Kidney tubule cell (primary cell): ENCODE results near the gene ASTN1.
A peak's percentile ranks its signal among the peaks of the same experiment; 100 is the strongest.

ENCODE experiments used
- DNase-seq: peaks from one replicate; pipeline ENCODE4 v3.0.0-alpha.2; 2018; ENCODE audit warnings: low spot score

Gene ASTN1

GRCh38 chr1:177163844-177164379 lies 600 bp downstream of the ASTN1 start:
- no peak for DNase-seq

- no peak for DNase-seq
These were observed 2.3 kb downstream of the ASTN1 start for GRCh38 chr1:177162243-177162642.

- DNase-seq = no peak
These were observed 18.0 kb downstream of the ASTN1 start for GRCh38 chr1:177146499-177146898.

GRCh38 chr1:177145106-177146070 lies 19.1 kb downstream of the ASTN1 start:
- DNase-seq = no peak

- DNase-seq = no peak
These were observed 21.7 kb downstream of the ASTN1 start for GRCh38 chr1:177142791-177143271.

GRCh38 chr1:177142010-177142409 lies 22.5 kb downstream of the ASTN1 start:
- no peak for DNase-seq

GRCh38 chr1:177138347-177138746 lies 26.2 kb downstream of the ASTN1 start:
- no peak for DNase-seq

GRCh38 chr1:177137814-177138213 lies 26.7 kb downstream of the ASTN1 start:
- DNase-seq = no peak

GRCh38 chr1:177135250-177135649 lies 29.3 kb downstream of the ASTN1 start:
- DNase-seq = no peak

- no peak for DNase-seq
These were observed 30.5 kb downstream of the ASTN1 start for GRCh38 chr1:177133977-177134538.

- no peak for DNase-seq
These were observed 32.4 kb downstream of the ASTN1 start for GRCh38 chr1:177132141-177132540.

- no peak for DNase-seq
These were observed 32.8 kb downstream of the ASTN1 start for GRCh38 chr1:177131723-177132122.

GRCh38 chr1:177130451-177130945 lies 34.0 kb downstream of the ASTN1 start:
- no peak for DNase-seq

GRCh38 chr1:177128665-177129281 lies 35.7 kb downstream of the ASTN1 start:
- no peak for DNase-seq

GRCh38 chr1:177126267-177126666 lies 38.2 kb downstream of the ASTN1 start:
- no peak for DNase-seq

GRCh38 chr1:177124577-177125278 lies 39.8 kb downstream of the ASTN1 start:
- no peak for DNase-seq

GRCh38 chr1:177122461-177123251 lies 41.9 kb downstream of the ASTN1 start:
- DNase-seq = peak; percentile 1

- no peak for DNase-seq
These were observed 45.2 kb downstream of the ASTN1 start for GRCh38 chr1:177119311-177119710.

- DNase-seq = no peak
These were observed 45.6 kb downstream of the ASTN1 start for GRCh38 chr1:177118901-177119300.

GRCh38 chr1:177116941-177117340 lies 47.6 kb downstream of the ASTN1 start:
- DNase-seq = no peak
